Sigmoid colon (tissue), 4 donors: ENCODE results near the gene ADORA1.

ENCODE experiments used
- CTCF ChIP-seq, 4 experiments: fragments of 450-650 bp in 3 of 4; fragments of 200-600 bp in 1 of 4; IDR thresholded peaks; one replicate each; pipeline ENCODE4 v1.5.1; 2016 to 2019; ENCODE audit warnings: antibody characterized with exemption in 4 of 4, mild to moderate bottlenecking in 3 of 4, moderate library complexity in 2 of 4
- EP300 ChIP-seq, 4 donors: sonication (generic); formaldehyde crosslinking; IDR thresholded peaks; one replicate each; pipeline ENCODE4 v1.6.1; 2017; ENCODE audit warnings: antibody characterized with exemption in 4 of 4
- POLR2A ChIP-seq, 2 donors: fragments of 450-650 bp; IDR thresholded peaks; one replicate each; pipeline ENCODE4 v1.6.1; 2016; ENCODE audit warnings: antibody characterized with exemption in 2 of 2, mild to moderate bottlenecking in 2 of 2, moderate library complexity in 2 of 2

DNA sequence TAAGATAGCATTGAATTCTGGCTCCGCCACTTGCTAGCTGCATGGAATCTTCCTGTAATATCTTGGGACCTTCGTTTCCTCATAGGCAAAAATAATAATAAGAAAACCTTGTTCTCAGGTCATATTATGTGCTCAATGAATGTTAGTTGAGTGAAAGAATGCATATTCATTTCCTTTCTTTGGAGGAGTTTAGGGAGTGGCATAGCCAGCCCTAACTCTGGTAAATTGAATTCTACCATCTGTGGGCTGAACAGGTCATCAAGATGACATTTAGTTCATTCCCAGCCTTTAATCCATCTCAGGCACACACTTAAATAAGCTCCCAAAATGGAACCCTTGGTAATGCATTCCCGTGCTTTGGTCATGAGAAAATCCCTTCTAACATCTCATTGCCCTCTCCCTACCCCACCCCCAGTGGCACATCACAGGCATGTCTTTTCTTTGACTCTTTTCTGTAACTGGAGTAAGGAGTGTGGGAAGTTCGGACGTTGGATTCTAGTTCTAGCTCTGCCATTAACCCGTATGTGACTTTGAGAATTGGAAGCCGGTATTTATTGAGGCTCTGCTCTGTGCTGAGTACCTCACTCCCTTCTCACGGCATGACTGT, 28.5 kb upstream of the ADORA1 start:
- no peak for TF ChIP-seq CTCF (IDR thresholded peaks at IDR 0.05)
- no peak for TF ChIP-seq EP300 (IDR thresholded peaks at IDR 0.05)
- no peak for TF ChIP-seq POLR2A (IDR thresholded peaks at IDR 0.05)
